ENCODE measurements around the gene ITPR1.

- TF ChIP-seq CTCF (conservative IDR thresholded peaks at IDR 0.05; ENCODE audit: low read depth, low read length) (no peak), ELK1 (IDR thresholded peaks at IDR 0.05; ENCODE audit: borderline replicate concordance, low read depth, low read length) (no peak), RAD21 (IDR thresholded peaks at IDR 0.05; ENCODE audit: low read length) (no peak), RFX5 (IDR thresholded peaks at IDR 0.05; ENCODE audit: low read depth, low read length) (no peak), BHLHE40 (IDR thresholded peaks at IDR 0.05; ENCODE audit: low read depth, low read length) (no peak), CEBPB (IDR thresholded peaks at IDR 0.05; ENCODE audit: low read depth, low read length) (no peak), POLR2A (IDR thresholded peaks at IDR 0.05; ENCODE audit: low read depth, low read length) (no peak), MAZ (IDR thresholded peaks at IDR 0.05; ENCODE audit: borderline replicate concordance, low read depth, low read length) (no peak), MXI1 (IDR thresholded peaks at IDR 0.05; ENCODE audit: borderline replicate concordance, low read depth, low read length) (no peak), MAFK (IDR thresholded peaks at IDR 0.05; ENCODE audit: low read depth, low read length) (no peak), RCOR1 (IDR thresholded peaks at IDR 0.05; ENCODE audit: insufficient replicate concordance, low read length) (no peak), USF2 (IDR thresholded peaks at IDR 0.05; ENCODE audit: low read depth, low read length) (no peak), NFE2L2 (IDR thresholded peaks at IDR 0.05; ENCODE audit: low read depth, low read length) (no peak)
Observed at GRCh38 chr3:4799266-4800256, 306.4 kb downstream of the ITPR1 start.
